ENCODE measurements around the gene PLN. TPM values are rescaled to one million over a fixed set of nuclear protein-coding genes. Genes with fewer than 3 reads are reported as not detected.

PLN gene
- total and polyA plus RNA-seq, 12 donors, result 0.33 to 11.2 (median 6.0) TPM

DNA sequence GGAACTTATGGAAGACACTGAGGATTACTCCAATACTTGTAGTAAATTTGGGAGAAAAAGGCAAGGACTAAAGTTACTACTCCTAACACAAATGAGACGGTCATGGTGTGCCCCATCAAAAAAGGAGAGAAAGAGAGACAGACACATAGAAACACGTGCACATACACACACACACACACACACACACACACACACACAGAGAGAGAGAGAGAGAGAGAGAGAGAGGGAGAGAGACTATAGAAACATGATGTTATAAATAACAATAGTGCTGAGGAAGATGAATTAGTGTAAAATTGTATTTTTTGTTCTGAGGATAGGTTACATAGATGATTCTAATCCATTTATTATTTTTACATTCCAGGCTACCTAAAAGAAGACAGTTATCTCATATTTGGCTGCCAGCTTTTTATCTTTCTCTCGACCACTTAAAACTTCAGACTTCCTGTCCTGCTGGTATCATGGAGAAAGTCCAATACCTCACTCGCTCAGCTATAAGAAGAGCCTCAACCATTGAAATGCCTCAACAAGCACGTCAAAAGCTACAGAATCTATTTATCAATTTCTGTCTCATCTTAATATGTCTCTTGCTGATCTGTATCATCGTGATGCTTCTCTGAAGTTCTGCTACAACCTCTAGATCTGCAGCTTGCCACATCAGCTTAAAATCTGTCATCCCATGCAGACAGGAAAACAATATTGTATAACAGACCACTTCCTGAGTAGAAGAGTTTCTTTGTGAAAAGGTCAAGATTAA, 10.5 kb downstream of the PLN start:
- H3K4me3 ChIP-seq, result no peak overlapping the region
- TF ChIP-seq CTCF (IDR thresholded peaks at IDR 0.05) (no peak), POLR2A (IDR thresholded peaks at IDR 0.05) (no peak)
- no peak for DNase-seq
- no peaks in the 10 kb centered on the region for H3K36me3 ChIP-seq (replicated peaks in 1 of 2)
- H3K27me3 ChIP-seq, result no peaks in the 10 kb centered on the region
- H3K4me1 ChIP-seq (replicated peaks in 1 of 2), result peaks cover 3 to 19% of the 10 kb centered on the region in 2 donors
- H3K27ac ChIP-seq, result no peak overlapping the region
- H3K9me3 ChIP-seq (replicated peaks in 1 of 3), result no peaks in the 10 kb centered on the region
- intact Hi-C loops (cut with DNase I), result no loop called here
- 44 to 59% (median 54%) methylated on average over 6 of the region's 6 CpGs for WGBS, 4 donors

DNA sequence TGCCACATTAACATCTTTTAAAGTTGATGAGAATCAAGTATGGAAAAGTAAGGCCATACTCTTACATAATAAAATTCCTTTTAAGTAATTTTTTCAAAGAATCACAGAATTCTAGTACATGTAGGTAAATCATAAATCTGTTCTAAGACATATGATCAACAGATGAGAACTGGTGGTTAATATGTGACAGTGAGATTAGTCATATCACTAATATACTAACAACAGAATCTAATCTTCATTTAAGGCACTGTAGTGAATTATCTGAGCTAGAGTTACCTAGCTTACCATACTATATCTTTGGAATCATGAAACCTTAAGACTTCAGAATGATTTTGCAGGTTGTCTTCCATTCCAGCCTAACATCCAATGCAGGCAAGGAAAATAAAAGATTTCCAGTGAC, 11.6 kb downstream of the PLN start:
- no peak for DNase-seq
- no peak overlapping the region for H3K27ac ChIP-seq
- H3K4me3 ChIP-seq, result no peak overlapping the region
- H3K9me3 ChIP-seq (replicated peaks in 1 of 3), result no peaks in the 10 kb centered on the region
- intact Hi-C loops (cut with DNase I), result no loop called here
- no peak for TF ChIP-seq CTCF (IDR thresholded peaks at IDR 0.05)
- TF ChIP-seq POLR2A (IDR thresholded peaks at IDR 0.05), result no peak
- H3K27me3 ChIP-seq, result no peaks in the 10 kb centered on the region
- no peaks in the 10 kb centered on the region for H3K36me3 ChIP-seq (replicated peaks in 1 of 2)
- H3K4me1 ChIP-seq (replicated peaks in 1 of 2), result peaks cover 3 to 19% of the 10 kb centered on the region in 2 donors

GRCh38 chr6:118562248-118562647, 14.2 kb downstream of the PLN start:
- WGBS, 4 donors, result 68 to 89% (median 75%) methylated on average over 1 of the region's 1 CpG
- H3K4me1 ChIP-seq (replicated peaks in 1 of 2), result peaks cover 3 to 19% of the 10 kb centered on the region in 2 donors
- no peaks in the 10 kb centered on the region for H3K27me3 ChIP-seq
- peak in 3 of 7 donors; percentile 15 to 30 (median 22) for DNase-seq
- no peak overlapping the region for H3K27ac ChIP-seq
- intact Hi-C loops (cut with DNase I), result no loop called here
- H3K9me3 ChIP-seq (replicated peaks in 1 of 3), result no peaks in the 10 kb centered on the region
- no peak overlapping the region for H3K4me3 ChIP-seq
- no peaks in the 10 kb centered on the region for H3K36me3 ChIP-seq (replicated peaks in 1 of 2)
- no peak for TF ChIP-seq CTCF (IDR thresholded peaks at IDR 0.05)
- no peak for TF ChIP-seq POLR2A (IDR thresholded peaks at IDR 0.05)

- no peak overlapping the region for H3K4me3 ChIP-seq
- TF ChIP-seq POLR2A (IDR thresholded peaks at IDR 0.05), result no peak
- TF ChIP-seq CTCF (IDR thresholded peaks at IDR 0.05), result no peak
- H3K27ac ChIP-seq, result no peak overlapping the region
- no peak for DNase-seq
- intact Hi-C loops (cut with DNase I), result no loop called here
- WGBS, 4 donors, result 76 to 92% (median 87%) methylated on average over 1 of the region's 1 CpG
- peaks cover 5 to 19% of the 10 kb centered on the region in 2 donors for H3K4me1 ChIP-seq (replicated peaks in 1 of 2)
- H3K27me3 ChIP-seq, result no peaks in the 10 kb centered on the region
- H3K36me3 ChIP-seq (replicated peaks in 1 of 2), result no peaks in the 10 kb centered on the region
- H3K9me3 ChIP-seq (replicated peaks in 1 of 3), result no peaks in the 10 kb centered on the region
Observed at GRCh38 chr6:118562959-118563358, 14.9 kb downstream of the PLN start.
